HT-29 (cell line): ENCODE measurements around the gene KDF1. TPM values are rescaled to one million over a fixed set of nuclear protein-coding genes. Genes with fewer than 3 reads are reported as not detected.
"Not testable (repeated sequence)": the region's sequence is repeated elsewhere in the genome, so short reads cannot be mapped to it uniquely, and the experiment has no call there.

ENCODE experiments used
- DNase-seq: peaks from one replicate; pipeline ENCODE4 v3.0.0-alpha.2; 2015; ENCODE audit warnings: low spot score
- total RNA-seq: library from RNA; depleted of rRNA; stranded (reverse); fragments of >200 nt; shearing (Covaris generic); gene quantifications from 2 replicates; pipeline ENCODE4 v1.2.3, GENCODE V29; 2014

KDF1 gene
- total RNA-seq, 1 experiment from 2014 or later: 48.7 TPM

GRCh38 chr1:26956321-26956720, 3.9 kb downstream of the KDF1 start:
- DNase-seq: no peak

- DNase-seq: no peak
Measured at GRCh38 chr1:26953374-26953773, 6.9 kb downstream of the KDF1 start.

- DNase-seq: no peak
Measured at GRCh38 chr1:26951821-26952497, 8.3 kb downstream of the KDF1 start.

GRCh38 chr1:26951216-26951615, 9.1 kb downstream of the KDF1 start:
- no peak for DNase-seq

GRCh38 chr1:26950602-26951001, 9.7 kb downstream of the KDF1 start:
- DNase-seq: no peak

GRCh38 chr1:26949926-26950319, 10.3 kb downstream of the KDF1 start:
- DNase-seq: no peak

- no peak for DNase-seq
Measured at GRCh38 chr1:26949266-26949925, 10.9 kb downstream of the KDF1 start.

GRCh38 chr1:26948725-26949057, 11.6 kb downstream of the KDF1 start:
- not testable (repeated sequence) for DNase-seq

- DNase-seq: no peak
Measured at GRCh38 chr1:26946270-26946669, 14.0 kb downstream of the KDF1 start.

- no peak for DNase-seq
Measured at GRCh38 chr1:26945728-26946127, 14.5 kb downstream of the KDF1 start.

GRCh38 chr1:26945138-26945537, 15.1 kb downstream of the KDF1 start:
- no peak for DNase-seq

GRCh38 chr1:26942656-26943055, 17.6 kb downstream of the KDF1 start:
- no peak for DNase-seq

- no peak for DNase-seq
Measured at GRCh38 chr1:26941311-26941710, 19.0 kb downstream of the KDF1 start.

- no peak for DNase-seq
Measured at GRCh38 chr1:26938659-26939025, 21.6 kb downstream of the KDF1 start.

GRCh38 chr1:26938004-26938658, 22.1 kb downstream of the KDF1 start:
- DNase-seq: no peak

- no peak for DNase-seq
Measured at GRCh38 chr1:26936823-26937222, 23.4 kb downstream of the KDF1 start.

- DNase-seq: no peak
Measured at GRCh38 chr1:26932531-26932930, 27.7 kb downstream of the KDF1 start.

- DNase-seq: no peak
Measured at GRCh38 chr1:26923711-26924110, 36.6 kb downstream of the KDF1 start.

GRCh38 chr1:26922901-26923300, 37.4 kb downstream of the KDF1 start:
- no peak for DNase-seq

GRCh38 chr1:26922431-26922729, 37.9 kb downstream of the KDF1 start:
- DNase-seq: no peak

- peak; percentile 99 for DNase-seq
Measured at GRCh38 chr1:26921540-26922430, 38.5 kb downstream of the KDF1 start, which contains the start of gene NUDC. NUDC (plus strand) TSS chr1:26921743; CDS start chr1:26921849, 106 bp downstream.

- no peak for DNase-seq
Measured at GRCh38 chr1:26921126-26921539, 39.1 kb downstream of the KDF1 start.
